Central memory CD8-positive, alpha-beta T cell (primary cell): ENCODE results near the gene ATXN10.
"Not testable (repeated sequence)": the region's sequence is repeated elsewhere in the genome, so short reads cannot be mapped to it uniquely, and the experiment has no call there.

Experiments
- ATAC-seq: fragments of 150-1000 bp; cut with Tn5 transposase; replicated peaks from 2 replicates; pipeline ENCODE4 v1.10.0; 2022; ENCODE audit warnings: mild to moderate bottlenecking, moderate FRiP score, moderate number of reproducible peaks; ENCODE audit not compliant: poor library complexity, severe bottlenecking; ENCODE audit errors: extremely low read depth
- DNase-seq, 2 donors: peaks; one replicate each; pipeline ENCODE4 v3.0.0; 2021; ENCODE audit warnings: low spot score in 2 of 2
- H3K27ac Mint-ChIP-seq: one replicate; pipeline ENCODE4 v1.8.0; 2022; ENCODE audit warnings: low read depth, mild to moderate bottlenecking, moderate library complexity, mixed read lengths
- H3K27me3 Mint-ChIP-seq: one replicate; pipeline ENCODE4 v1.8.0; 2022; ENCODE audit warnings: mixed read lengths
- H3K36me3 Mint-ChIP-seq: one replicate; pipeline ENCODE4 v1.8.0; 2022; ENCODE audit warnings: mild to moderate bottlenecking, moderate library complexity, mixed read lengths; ENCODE audit not compliant: insufficient read depth
- H3K4me1 Mint-ChIP-seq: one replicate; pipeline ENCODE4 v1.8.0; 2022; ENCODE audit warnings: mixed read lengths
- H3K4me3 Mint-ChIP-seq: one replicate; pipeline ENCODE4 v1.8.0; 2022; ENCODE audit warnings: mild to moderate bottlenecking, moderate library complexity, mixed read lengths
- H3K9me3 Mint-ChIP-seq: one replicate; pipeline ENCODE4 v1.8.0; 2022; ENCODE audit warnings: mixed read lengths

ATXN10 gene

GRCh38 chr22:45671783-45672563 is at the start of gene ATXN10:
Gene ATXN10, plus strand, starts transcription at chr22:45671834. Its CDS starts 230 bp downstream, at chr22:45672064.
- DNase-seq: peak; percentile 30 to 51
- ATAC-seq: peak; percentile 74
- H3K9me3 Mint-ChIP-seq: no peaks in the 10 kb centered on the region
- peak within 1 kb of the TSS; percentile 91 for H3K4me3 Mint-ChIP-seq
- no peaks in the 10 kb centered on the region for H3K27me3 Mint-ChIP-seq
- H3K4me1 Mint-ChIP-seq: peaks cover 30% of the 10 kb centered on the region
- H3K36me3 Mint-ChIP-seq: peaks cover 2% of the 10 kb centered on the region
- H3K27ac Mint-ChIP-seq: peak within 1 kb of the TSS; percentile 86

GRCh38 chr22:45621836-45622600 is 49.6 kb upstream of the ATXN10 start:
- peaks cover 6% of the 10 kb centered on the region for H3K9me3 Mint-ChIP-seq
- H3K4me1 Mint-ChIP-seq: no peaks in the 10 kb centered on the region
- H3K4me3 Mint-ChIP-seq: no peak overlapping the region
- no peaks in the 10 kb centered on the region for H3K36me3 Mint-ChIP-seq
- H3K27me3 Mint-ChIP-seq: peaks cover 42% of the 10 kb centered on the region
- H3K27ac Mint-ChIP-seq: no peak overlapping the region
- DNase-seq (no peak), ATAC-seq (no peak)

- not testable (repeated sequence) for H3K27ac Mint-ChIP-seq, H3K4me1 Mint-ChIP-seq, H3K9me3 Mint-ChIP-seq, ATAC-seq, H3K4me3 Mint-ChIP-seq, DNase-seq, H3K36me3 Mint-ChIP-seq
- H3K27me3 Mint-ChIP-seq: peaks cover 41% of the 10 kb centered on the region
Measured at GRCh38 chr22:45623464-45624145, 48.0 kb upstream of the ATXN10 start.

- H3K4me1 Mint-ChIP-seq: no peaks in the 10 kb centered on the region
- H3K27me3 Mint-ChIP-seq: peaks cover 67% of the 10 kb centered on the region
- H3K36me3 Mint-ChIP-seq: no peaks in the 10 kb centered on the region
- H3K4me3 Mint-ChIP-seq: no peak overlapping the region
- no peak for DNase-seq
- no peak overlapping the region for H3K27ac Mint-ChIP-seq
- H3K9me3 Mint-ChIP-seq: peaks cover 6% of the 10 kb centered on the region
- no peak for ATAC-seq
Measured at GRCh38 chr22:45626198-45626651, 45.4 kb upstream of the ATXN10 start.

- DNase-seq: no peak
- Mint-ChIP-seq H3K9me3 (peaks cover 6% of the 10 kb centered on the region), H3K36me3 (no peaks in the 10 kb centered on the region), H3K27me3 (peaks cover 81% of the 10 kb centered on the region), H3K4me1 (no peaks in the 10 kb centered on the region), H3K4me3 (no peak overlapping the region), H3K27ac (no peak overlapping the region)
- ATAC-seq: no peak
Measured at GRCh38 chr22:45627489-45628233, 44.0 kb upstream of the ATXN10 start.

- H3K27ac Mint-ChIP-seq: no peak overlapping the region
Measured at GRCh38 chr22:45628515-45628914, 43.1 kb upstream of the ATXN10 start.

GRCh38 chr22:45629469-45630089 is 42.1 kb upstream of the ATXN10 start:
- ATAC-seq: no peak
- no peaks in the 10 kb centered on the region for H3K36me3 Mint-ChIP-seq

More at GRCh38 chr22:45628515-45628914, 43.1 kb upstream of the ATXN10 start:
- ATAC-seq (no peak), DNase-seq (no peak)
- Mint-ChIP-seq H3K9me3 (peaks cover 6% of the 10 kb centered on the region), H3K27me3 (peaks cover 90% of the 10 kb centered on the region), H3K4me3 (no peak overlapping the region), H3K4me1 (no peaks in the 10 kb centered on the region), H3K36me3 (no peaks in the 10 kb centered on the region)

GRCh38 chr22:45630436-45630835 is 41.2 kb upstream of the ATXN10 start:
- DNase-seq (no peak), ATAC-seq (no peak)
- Mint-ChIP-seq H3K4me1 (no peaks in the 10 kb centered on the region), H3K27ac (no peak overlapping the region), H3K27me3 (peaks cover 89% of the 10 kb centered on the region), H3K4me3 (no peak overlapping the region), H3K36me3 (no peaks in the 10 kb centered on the region), H3K9me3 (no peaks in the 10 kb centered on the region)

More at GRCh38 chr22:45629469-45630089, 42.1 kb upstream of the ATXN10 start:
- H3K27ac Mint-ChIP-seq: no peak overlapping the region
- DNase-seq: no peak
- no peaks in the 10 kb centered on the region for H3K9me3 Mint-ChIP-seq
- H3K4me1 Mint-ChIP-seq: no peaks in the 10 kb centered on the region
- no peak overlapping the region for H3K4me3 Mint-ChIP-seq
- H3K27me3 Mint-ChIP-seq: peaks cover 87% of the 10 kb centered on the region

- ATAC-seq (no peak), DNase-seq (no peak)
- no peaks in the 10 kb centered on the region for H3K4me1 Mint-ChIP-seq
- H3K27ac Mint-ChIP-seq: no peak overlapping the region
- H3K36me3 Mint-ChIP-seq: no peaks in the 10 kb centered on the region
- H3K9me3 Mint-ChIP-seq: no peaks in the 10 kb centered on the region
- H3K4me3 Mint-ChIP-seq: no peak overlapping the region
- H3K27me3 Mint-ChIP-seq: peaks cover 89% of the 10 kb centered on the region
Measured at GRCh38 chr22:45631140-45631840, 40.3 kb upstream of the ATXN10 start.

- Mint-ChIP-seq H3K9me3 (no peaks in the 10 kb centered on the region), H3K36me3 (no peaks in the 10 kb centered on the region), H3K27me3 (peaks cover 89% of the 10 kb centered on the region), H3K4me1 (no peaks in the 10 kb centered on the region), H3K27ac (no peak overlapping the region), H3K4me3 (no peak overlapping the region)
- no peak for DNase-seq
- ATAC-seq: no peak
Measured at GRCh38 chr22:45631841-45632238, 39.8 kb upstream of the ATXN10 start.

GRCh38 chr22:45632791-45633515 is 38.7 kb upstream of the ATXN10 start:
- H3K36me3 Mint-ChIP-seq: no peaks in the 10 kb centered on the region
- H3K4me3 Mint-ChIP-seq: no peak overlapping the region
- H3K27ac Mint-ChIP-seq: no peak overlapping the region
- H3K4me1 Mint-ChIP-seq: no peaks in the 10 kb centered on the region
- H3K9me3 Mint-ChIP-seq: no peaks in the 10 kb centered on the region
- ATAC-seq (no peak), DNase-seq (no peak)
- H3K27me3 Mint-ChIP-seq: peaks cover 90% of the 10 kb centered on the region
